Stomach smooth muscle (tissue), 2 donors: ENCODE data around the gene ALOX5.

Source experiments
- H3K27ac ChIP-seq: one replicate; pipeline ENCODE4 v1.7.0; 2013; ENCODE audit warnings: mild to moderate bottlenecking, low read length, inconsistent platforms
- H3K27me3 ChIP-seq, 2 donors: one replicate each; pipeline ENCODE4 v1.7.0; 2013; ENCODE audit warnings: low read length in 2 of 2; ENCODE audit not compliant: insufficient read depth in 2 of 2, control insufficient read depth in 1 of 2
- H3K36me3 ChIP-seq, 2 donors: one replicate each; pipeline ENCODE4 v1.7.0; 2013; ENCODE audit warnings: low read length in 2 of 2; ENCODE audit not compliant: control insufficient read depth in 2 of 2, insufficient read depth in 2 of 2
- H3K4me1 ChIP-seq: one replicate; pipeline ENCODE4 v1.7.0; 2013; ENCODE audit warnings: low read length; ENCODE audit not compliant: control insufficient read depth, insufficient read depth
- H3K4me3 ChIP-seq, 2 donors: one replicate each; pipeline ENCODE4 v1.7.0; 2013; ENCODE audit warnings: low read length in 2 of 2
- H3K9ac ChIP-seq, 2 donors: one replicate each; pipeline ENCODE4 v1.7.0; 2013; ENCODE audit warnings: low read length in 2 of 2, mild to moderate bottlenecking in 1 of 2
- H3K9me3 ChIP-seq, 2 donors: one replicate each; pipeline ENCODE4 v1.7.0; 2013; ENCODE audit warnings: low read length in 2 of 2; ENCODE audit not compliant: control insufficient read depth in 2 of 2
- donor health status: healthy.
- donor health status: Pancreatic carcinoma.

Gene ALOX5

DNA sequence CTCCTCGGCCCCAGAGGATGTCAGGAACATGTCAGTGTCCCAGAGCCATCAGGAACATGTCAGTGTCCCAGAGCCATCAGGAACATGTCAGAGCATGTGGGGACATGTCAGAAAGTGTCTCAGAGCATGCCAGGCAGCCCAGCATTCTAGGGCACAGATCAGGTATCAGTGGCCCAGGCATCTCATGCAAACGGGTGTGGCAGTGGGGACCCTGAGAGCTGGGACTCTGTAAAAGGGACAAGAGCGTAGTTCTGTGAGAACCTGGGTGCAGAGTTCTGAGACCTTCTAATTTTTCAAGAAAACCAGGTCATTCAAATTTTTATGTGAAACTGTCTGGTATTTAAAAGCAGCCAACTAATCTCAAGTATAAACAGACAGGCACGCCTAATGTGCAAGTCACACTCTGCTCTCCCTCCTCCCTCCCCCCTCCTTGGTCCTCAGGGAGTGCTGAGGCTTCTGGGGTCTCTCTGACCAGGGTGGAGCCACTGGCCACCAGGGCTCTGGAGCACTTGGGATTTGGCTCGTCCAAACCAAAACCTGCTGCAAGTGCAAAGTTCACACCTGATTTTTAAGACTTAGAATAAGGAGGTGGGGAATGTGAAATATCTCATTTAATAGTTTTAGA, 64.6 kb downstream of the ALOX5 start:
- Histone ChIP-seq H3K27ac (no peak overlapping the region), H3K36me3 (no peaks in the 10 kb centered on the region), H3K4me3 (no peak overlapping the region), H3K4me1 (no peaks in the 10 kb centered on the region), H3K27me3 (peaks cover 9 to 11% of the 10 kb centered on the region in 2 donors), H3K9ac (no peak overlapping the region), H3K9me3 (no peaks in the 10 kb centered on the region)

DNA sequence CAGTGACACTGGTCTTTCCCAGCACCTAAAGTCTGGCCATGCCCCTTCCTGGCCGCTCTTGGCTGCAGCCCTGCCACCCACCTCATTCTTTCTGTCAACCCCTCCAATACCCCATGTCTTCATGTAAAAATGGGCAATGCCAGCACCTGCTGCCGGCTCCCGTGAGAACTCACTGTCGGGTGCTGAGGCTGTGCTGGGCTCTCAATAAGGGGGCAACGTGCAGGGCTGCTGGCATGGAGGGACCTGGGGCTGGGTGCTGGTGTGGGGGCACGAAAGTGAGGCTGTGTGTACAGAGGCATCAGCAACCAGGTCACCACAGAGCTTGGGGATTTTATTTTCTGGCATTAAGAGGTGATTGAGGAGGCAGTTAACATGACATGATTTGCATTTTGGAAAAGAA, 65.3 kb downstream of the ALOX5 start:
- H3K27ac ChIP-seq: no peak overlapping the region

DNA sequence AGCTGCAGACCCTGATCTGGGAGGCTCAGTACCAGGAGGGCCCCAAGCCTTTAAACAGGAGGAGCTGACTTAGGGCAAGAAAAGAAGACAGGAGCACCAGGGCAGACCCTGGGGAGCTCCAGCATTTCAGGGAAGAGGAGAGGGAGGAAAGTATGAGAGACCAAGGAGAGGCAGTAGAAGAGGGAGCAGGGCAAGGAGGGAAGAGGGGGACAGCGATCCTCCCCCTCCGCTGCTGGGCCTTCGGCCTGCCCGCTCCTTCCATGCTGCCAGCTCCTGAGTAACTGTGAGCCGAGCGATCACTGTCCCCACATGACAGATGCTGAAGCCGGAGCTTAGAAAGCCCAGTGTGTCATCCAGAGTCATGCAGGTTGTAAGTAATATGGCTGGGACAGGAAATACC, 65.9 kb downstream of the ALOX5 start:
- H3K4me1 ChIP-seq: no peaks in the 10 kb centered on the region
- no peak overlapping the region for H3K4me3 ChIP-seq
- no peaks in the 10 kb centered on the region for H3K9me3 ChIP-seq
- H3K9ac ChIP-seq: no peak overlapping the region
- no peak overlapping the region for H3K27ac ChIP-seq
- H3K27me3 ChIP-seq: peaks cover 9 to 11% of the 10 kb centered on the region in 2 donors
- no peaks in the 10 kb centered on the region for H3K36me3 ChIP-seq

More for the DNA sequence above, 65.3 kb downstream of the ALOX5 start:
- no peak overlapping the region for H3K4me3 ChIP-seq
- H3K4me1 ChIP-seq: no peaks in the 10 kb centered on the region
- no peaks in the 10 kb centered on the region for H3K36me3 ChIP-seq
- H3K9ac ChIP-seq: no peak overlapping the region
- peaks cover 9 to 11% of the 10 kb centered on the region in 2 donors for H3K27me3 ChIP-seq
- no peaks in the 10 kb centered on the region for H3K9me3 ChIP-seq

DNA sequence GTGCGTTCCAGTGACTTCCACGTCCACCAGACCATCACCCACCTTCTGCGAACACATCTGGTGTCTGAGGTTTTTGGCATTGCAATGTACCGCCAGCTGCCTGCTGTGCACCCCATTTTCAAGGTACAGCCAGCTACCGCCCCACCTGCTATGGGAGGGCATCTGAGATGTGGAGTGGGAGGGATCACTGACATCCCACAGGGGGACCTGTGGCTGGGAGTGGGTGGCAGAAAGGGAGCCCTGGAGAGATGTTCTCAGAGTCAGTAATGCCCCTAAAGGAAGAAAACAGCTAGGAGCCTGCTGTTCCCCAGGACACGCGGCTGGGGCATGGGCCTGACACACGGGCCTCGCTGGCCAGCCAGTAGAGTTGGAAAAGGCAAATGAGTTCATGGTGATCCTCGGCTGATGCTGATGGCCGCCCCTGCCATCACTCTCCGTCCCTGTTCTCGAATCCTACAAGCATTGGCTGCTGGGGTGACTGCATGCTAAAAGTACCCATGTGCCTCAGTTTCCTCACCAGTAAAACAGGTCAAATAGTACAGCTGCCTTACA, 66.6 kb downstream of the ALOX5 start:
- Histone ChIP-seq H3K4me3 (no peak overlapping the region), H3K27me3 (peaks cover 9 to 11% of the 10 kb centered on the region in 2 donors), H3K9ac (no peak overlapping the region), H3K4me1 (no peaks in the 10 kb centered on the region), H3K9me3 (no peaks in the 10 kb centered on the region), H3K36me3 (no peaks in the 10 kb centered on the region), H3K27ac (no peak overlapping the region)

DNA sequence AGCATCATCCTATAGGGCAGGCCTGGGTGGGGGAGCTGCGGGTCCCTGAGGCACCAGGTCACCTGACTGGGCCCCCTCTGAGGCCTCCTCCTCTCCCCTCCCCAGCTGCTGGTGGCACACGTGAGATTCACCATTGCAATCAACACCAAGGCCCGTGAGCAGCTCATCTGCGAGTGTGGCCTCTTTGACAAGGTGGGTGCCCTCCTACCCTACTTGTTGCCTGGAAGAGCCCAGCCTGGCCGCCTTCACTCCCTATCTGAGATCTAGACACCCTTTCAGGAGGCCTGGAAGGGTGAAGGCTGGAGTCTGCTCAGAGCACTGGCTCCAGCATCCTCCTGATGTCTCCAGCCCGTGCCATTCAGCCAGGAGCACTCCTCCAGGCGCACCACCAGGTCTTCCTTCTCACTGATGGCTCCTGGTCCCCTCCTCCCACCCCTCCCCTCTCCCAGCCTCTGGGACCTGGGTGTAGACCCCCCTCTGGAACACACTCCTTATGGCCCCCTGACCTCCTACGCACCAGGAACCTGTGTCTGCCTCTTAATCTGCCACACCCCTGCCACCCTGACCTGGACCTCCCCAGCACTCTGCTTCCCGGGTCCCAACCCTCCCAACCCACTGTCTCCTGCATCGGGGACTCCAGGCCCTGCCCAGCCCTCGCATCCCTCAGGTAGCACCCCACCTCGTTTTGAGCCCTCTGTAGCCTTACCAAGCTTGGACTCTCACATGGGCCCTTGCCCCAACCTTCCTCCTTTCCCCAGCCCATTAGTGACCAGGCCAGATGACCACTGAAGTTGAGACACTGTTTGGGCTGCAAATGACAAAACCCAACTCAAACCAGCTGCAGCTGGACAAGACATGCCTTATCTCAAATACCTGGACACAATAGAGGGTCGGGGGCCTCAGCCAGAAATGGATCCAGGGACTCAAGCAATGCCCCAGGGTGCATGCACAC, 67.5 kb downstream of the ALOX5 start:
- Histone ChIP-seq H3K36me3 (no peaks in the 10 kb centered on the region), H3K9me3 (no peaks in the 10 kb centered on the region), H3K27me3 (peaks cover 9 to 11% of the 10 kb centered on the region in 2 donors), H3K9ac (no peak overlapping the region), H3K4me3 (no peak overlapping the region), H3K4me1 (no peaks in the 10 kb centered on the region), H3K27ac (no peak overlapping the region)

DNA sequence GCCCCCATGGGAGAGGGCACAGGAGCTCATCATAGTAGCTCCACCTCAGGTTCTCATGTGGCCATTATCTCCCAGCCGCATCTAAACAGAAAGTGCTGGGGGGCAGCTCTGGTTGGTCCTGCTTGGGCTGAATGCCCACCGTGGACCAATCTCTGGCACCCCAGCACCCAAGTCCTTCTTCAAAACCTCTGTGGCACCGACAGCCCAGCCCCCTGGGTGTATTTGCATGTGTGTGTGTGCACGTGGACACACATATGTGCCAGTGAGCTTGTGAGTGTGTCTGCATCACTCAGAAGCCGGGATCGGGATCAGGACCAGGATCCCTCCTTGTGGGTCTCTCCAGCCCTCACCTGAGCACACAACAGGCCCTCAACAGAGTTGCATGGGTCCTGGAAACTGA, 68.2 kb downstream of the ALOX5 start:
- Histone ChIP-seq H3K9ac (no peak overlapping the region), H3K4me1 (no peaks in the 10 kb centered on the region), H3K27ac (no peak overlapping the region), H3K9me3 (no peaks in the 10 kb centered on the region), H3K4me3 (no peak overlapping the region), H3K36me3 (no peaks in the 10 kb centered on the region), H3K27me3 (peaks cover 9 to 11% of the 10 kb centered on the region in 2 donors)

DNA sequence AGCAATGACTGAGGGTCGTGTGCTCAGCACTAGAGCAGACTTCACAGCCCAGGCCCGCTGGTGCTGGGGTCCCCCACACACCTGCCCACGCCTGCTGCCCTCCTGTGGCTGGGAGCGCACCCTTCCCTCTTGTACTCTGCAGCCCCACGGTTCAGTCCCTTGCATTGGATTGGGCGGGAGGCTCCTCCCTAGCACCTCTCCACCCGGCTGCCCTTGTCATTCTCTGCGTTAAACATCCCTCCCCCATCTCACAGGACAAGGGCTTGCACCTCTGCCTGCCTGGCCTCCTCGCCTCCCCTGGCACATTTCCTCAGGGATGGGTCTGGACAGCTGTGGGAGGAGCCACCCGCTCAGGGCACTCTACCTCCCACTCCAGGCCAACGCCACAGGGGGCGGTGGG, 68.6 kb downstream of the ALOX5 start:
- Histone ChIP-seq H3K9ac (no peak overlapping the region), H3K27me3 (peaks cover 9 to 11% of the 10 kb centered on the region in 2 donors), H3K4me3 (no peak overlapping the region), H3K9me3 (no peaks in the 10 kb centered on the region), H3K4me1 (no peaks in the 10 kb centered on the region), H3K36me3 (no peaks in the 10 kb centered on the region), H3K27ac (no peak overlapping the region)

DNA sequence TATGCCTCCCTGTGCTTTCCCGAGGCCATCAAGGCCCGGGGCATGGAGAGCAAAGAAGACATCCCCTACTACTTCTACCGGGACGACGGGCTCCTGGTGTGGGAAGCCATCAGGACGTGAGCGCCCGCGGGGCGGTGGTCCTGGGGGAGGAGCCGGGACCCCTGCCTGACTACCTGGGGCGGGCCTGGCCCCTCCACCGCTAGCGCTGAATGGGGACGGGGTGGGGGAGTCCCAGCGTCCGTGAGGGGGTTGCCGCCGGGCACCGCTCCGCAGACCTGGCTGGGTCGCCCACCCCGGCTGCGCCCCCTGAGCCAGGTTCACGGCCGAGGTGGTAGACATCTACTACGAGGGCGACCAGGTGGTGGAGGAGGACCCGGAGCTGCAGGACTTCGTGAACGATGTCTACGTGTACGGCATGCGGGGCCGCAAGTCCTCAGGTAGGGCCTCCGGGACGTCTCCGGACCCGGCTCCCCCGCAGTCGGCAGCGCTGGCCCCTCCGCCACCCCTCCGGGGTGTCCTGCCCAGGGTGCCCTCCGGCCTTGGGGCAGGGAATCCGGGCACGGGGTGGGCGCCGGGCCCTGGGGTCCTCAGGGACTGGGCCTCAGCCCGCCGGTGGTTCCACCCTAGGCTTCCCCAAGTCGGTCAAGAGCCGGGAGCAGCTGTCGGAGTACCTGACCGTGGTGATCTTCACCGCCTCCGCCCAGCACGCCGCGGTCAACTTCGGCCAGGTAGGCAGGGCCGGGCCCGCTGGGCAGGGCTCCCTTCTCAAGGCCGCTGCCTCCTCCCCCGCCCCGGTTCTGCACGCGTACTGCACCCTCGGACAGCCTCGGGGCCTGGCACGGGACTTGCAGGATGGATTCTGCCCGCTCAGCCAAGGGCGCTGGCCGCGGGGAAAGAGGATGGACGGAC, 69.3 kb downstream of the ALOX5 start:
- no peak overlapping the region for H3K9ac ChIP-seq
- no peak overlapping the region for H3K4me3 ChIP-seq
- peaks cover 9% of the 10 kb centered on the region in 2 donors for H3K27me3 ChIP-seq
- H3K9me3 ChIP-seq: no peaks in the 10 kb centered on the region
- no peaks in the 10 kb centered on the region for H3K4me1 ChIP-seq
- no peaks in the 10 kb centered on the region for H3K36me3 ChIP-seq
- no peak overlapping the region for H3K27ac ChIP-seq

DNA sequence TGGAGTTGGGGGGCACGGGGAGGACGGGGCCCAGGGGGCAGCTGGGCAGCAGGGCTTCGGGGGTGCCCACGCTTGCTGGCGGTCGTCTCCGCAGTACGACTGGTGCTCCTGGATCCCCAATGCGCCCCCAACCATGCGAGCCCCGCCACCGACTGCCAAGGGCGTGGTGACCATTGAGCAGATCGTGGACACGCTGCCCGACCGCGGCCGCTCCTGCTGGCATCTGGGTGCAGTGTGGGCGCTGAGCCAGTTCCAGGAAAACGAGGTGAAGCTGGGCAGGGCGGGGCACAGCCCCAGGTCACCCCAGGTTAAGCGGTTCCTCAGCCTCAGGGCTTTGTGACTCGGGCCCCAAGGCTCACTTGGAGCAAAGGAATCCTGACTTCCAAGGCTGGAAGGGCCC, 70.0 kb downstream of the ALOX5 start:
- no peaks in the 10 kb centered on the region for H3K9me3 ChIP-seq
- no peak overlapping the region for H3K27ac ChIP-seq
- H3K4me1 ChIP-seq: no peaks in the 10 kb centered on the region
- H3K36me3 ChIP-seq: no peaks in the 10 kb centered on the region
- no peak overlapping the region for H3K9ac ChIP-seq
- no peak overlapping the region for H3K4me3 ChIP-seq
- peaks cover 9% of the 10 kb centered on the region in 2 donors for H3K27me3 ChIP-seq
